ENCODE measurements around the gene SF3B3.
"Not testable (repeated sequence)": the region's sequence is repeated elsewhere in the genome, so short reads cannot be mapped to it uniquely, and the experiment has no call there.

DNA sequence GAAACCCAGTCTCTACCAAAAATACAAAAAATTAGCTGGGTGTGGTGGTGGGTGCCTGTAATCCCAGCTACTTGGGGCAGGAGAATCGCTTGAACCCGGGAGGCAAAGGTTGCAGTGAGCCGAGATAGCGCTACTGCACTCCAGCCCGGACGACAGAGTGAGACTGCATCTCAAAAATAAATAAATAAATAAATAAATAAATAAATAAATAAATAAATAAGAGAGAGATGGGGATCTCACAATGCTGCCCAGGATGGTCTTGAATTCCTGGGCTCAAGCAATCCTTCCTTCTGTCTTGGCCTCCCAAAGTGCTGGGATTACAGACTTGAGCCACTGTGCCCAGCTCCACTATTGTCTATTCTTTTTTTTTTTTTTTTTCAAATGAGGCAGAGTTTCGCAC is 6.3 kb downstream of the SF3B3 start:
- not testable (repeated sequence) for TF ChIP-seq TARDBP (IDR thresholded peaks at IDR 0.05); L3MBTL2 (conservative IDR thresholded peaks at IDR 0.05); SUZ12 (IDR thresholded peaks at IDR 0.05); ARNT (IDR thresholded peaks at IDR 0.05); FOXK2 (IDR thresholded peaks at IDR 0.05); BHLHE40 (IDR thresholded peaks at IDR 0.05; ENCODE audit: borderline replicate concordance); SP1 (IDR thresholded peaks at IDR 0.05); ELF4 (IDR thresholded peaks at IDR 0.05); HDGF (IDR thresholded peaks at IDR 0.05; ENCODE audit: borderline replicate concordance); FOXM1 (IDR thresholded peaks at IDR 0.05; ENCODE audit: borderline replicate concordance); ZNF384 (IDR thresholded peaks at IDR 0.05)
- TF ChIP-seq, protein P1, sequence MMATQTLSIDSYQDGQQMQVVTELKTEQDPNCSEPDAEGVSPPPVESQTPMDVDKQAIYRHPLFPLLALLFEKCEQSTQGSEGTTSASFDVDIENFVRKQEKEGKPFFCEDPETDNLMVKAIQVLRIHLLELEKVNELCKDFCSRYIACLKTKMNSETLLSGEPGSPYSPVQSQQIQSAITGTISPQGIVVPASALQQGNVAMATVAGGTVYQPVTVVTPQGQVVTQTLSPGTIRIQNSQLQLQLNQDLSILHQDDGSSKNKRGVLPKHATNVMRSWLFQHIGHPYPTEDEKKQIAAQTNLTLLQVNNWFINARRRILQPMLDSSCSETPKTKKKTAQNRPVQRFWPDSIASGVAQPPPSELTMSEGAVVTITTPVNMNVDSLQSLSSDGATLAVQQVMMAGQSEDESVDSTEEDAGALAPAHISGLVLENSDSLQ (IDR thresholded peaks at IDR 0.05) = not testable (repeated sequence)
